SK-N-SH treated with all-trans-retinoic acid at 6 μM for 48 hours (cell line): Measurements from ENCODE around the gene FJX1.

ENCODE experiments used
- ARNTL ChIP-seq: fragments of 450-650 bp; formaldehyde crosslinking; IDR thresholded peaks from 2 replicates; pipeline ENCODE4 v1.5.0; 2020; ENCODE audit warnings: low read depth, mild to moderate bottlenecking, moderate library complexity, borderline replicate concordance
- ISL1 ChIP-seq: fragments of 250-450 bp; sonication (Bioruptor Pico); IDR thresholded peaks from 2 replicates; pipeline ENCODE4 v2.1.2; 2022; ENCODE audit warnings: mild to moderate bottlenecking, moderate library complexity
- TCF4 ChIP-seq: fragments of 250-450 bp; sonication (Bioruptor Pico); IDR thresholded peaks from 2 replicates; pipeline ENCODE4 v1.8.0; 2021; ENCODE audit warnings: mild to moderate bottlenecking, moderate library complexity, borderline replicate concordance
- TOX ChIP-seq: fragments of 250-450 bp; sonication (Bioruptor Pico); IDR thresholded peaks from 2 replicates; pipeline ENCODE4 v1.8.0; 2021; ENCODE audit warnings: mild to moderate bottlenecking, moderate library complexity, borderline replicate concordance
- ZFP3 ChIP-seq: fragments of 250-450 bp; sonication (Bioruptor Pico); IDR thresholded peaks from 2 replicates; pipeline ENCODE4 v1.5.0; 2020; ENCODE audit warnings: mild to moderate bottlenecking, moderate library complexity
- ZFP30 ChIP-seq: fragments of 450-650 bp; formaldehyde crosslinking; IDR thresholded peaks from 2 replicates; pipeline ENCODE4 v1.5.0; 2022; ENCODE audit warnings: mild to moderate bottlenecking, moderate library complexity
- ZNF8 ChIP-seq: fragments of 450-650 bp; formaldehyde crosslinking; IDR thresholded peaks from 2 replicates; pipeline ENCODE4 v1.5.0; 2020; ENCODE audit warnings: mild to moderate bottlenecking, moderate library complexity
- TF ChIP-seq, protein P1 (sequence below): fragments of 250-450 bp; sonication (Bioruptor Pico); IDR thresholded peaks from 2 replicates; pipeline ENCODE4 v1.8.0; 2020; ENCODE audit warnings: mild to moderate bottlenecking, moderate library complexity, borderline replicate concordance
- TF ChIP-seq, protein P2 (sequence below): fragments of 250-450 bp; sonication (Bioruptor Pico); IDR thresholded peaks from 2 replicates; pipeline ENCODE4 v1.5.1; 2021; ENCODE audit warnings: mild to moderate bottlenecking, moderate library complexity

DNA sequence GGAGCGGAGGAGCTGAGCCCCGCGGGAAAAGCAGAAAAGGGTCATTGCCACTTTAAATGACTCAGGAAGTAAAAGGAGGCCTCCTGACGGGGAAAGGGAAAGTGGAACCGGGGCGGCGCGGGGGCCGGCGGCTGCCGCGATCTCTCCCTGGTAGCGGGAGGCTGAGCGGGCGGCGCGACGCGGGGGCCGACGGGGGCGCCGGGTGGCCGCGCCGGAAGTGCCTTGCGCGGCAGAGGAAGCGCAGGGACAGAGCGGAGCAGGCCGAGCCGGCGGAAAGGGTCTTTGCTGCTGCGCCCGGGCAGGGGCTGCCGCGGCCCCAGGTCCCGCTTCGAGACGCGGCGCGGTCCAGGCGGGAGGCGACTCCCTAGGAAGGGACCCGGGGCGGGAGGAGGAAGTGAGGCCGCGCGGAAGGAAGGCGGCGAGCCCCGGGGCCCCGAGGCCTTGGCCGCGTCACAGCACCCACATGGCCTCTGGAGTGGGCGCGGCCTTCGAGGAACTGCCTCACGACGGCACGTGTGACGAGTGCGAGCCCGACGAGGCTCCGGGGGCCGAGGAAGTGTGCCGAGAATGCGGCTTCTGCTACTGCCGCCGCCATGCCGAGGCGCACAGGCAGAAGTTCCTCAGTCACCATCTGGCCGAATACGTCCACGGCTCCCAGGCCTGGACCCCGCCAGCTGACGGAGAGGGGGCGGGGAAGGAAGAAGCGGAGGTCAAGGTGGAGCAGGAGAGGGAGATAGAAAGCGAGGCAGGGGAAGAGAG, 44.6 kb downstream of the FJX1 start, which contains the start of gene TRIM44:
- TF ChIP-seq ZFP3 (CRISPR knock-in tag) (peak; percentile 63; the same call in 1 of the 2 replicates), ARNTL (no peak), ZFP30 (CRISPR knock-in tag) (no peak), ZNF8 (CRISPR knock-in tag) (0 out of 2 replicates have a peak, but pooled peaks have one; percentile 8), ISL1 (CRISPR knock-in tag) (no peak), TCF4 (CRISPR knock-in tag) (no peak), TOX (no peak)
- TF ChIP-seq, protein P1, sequence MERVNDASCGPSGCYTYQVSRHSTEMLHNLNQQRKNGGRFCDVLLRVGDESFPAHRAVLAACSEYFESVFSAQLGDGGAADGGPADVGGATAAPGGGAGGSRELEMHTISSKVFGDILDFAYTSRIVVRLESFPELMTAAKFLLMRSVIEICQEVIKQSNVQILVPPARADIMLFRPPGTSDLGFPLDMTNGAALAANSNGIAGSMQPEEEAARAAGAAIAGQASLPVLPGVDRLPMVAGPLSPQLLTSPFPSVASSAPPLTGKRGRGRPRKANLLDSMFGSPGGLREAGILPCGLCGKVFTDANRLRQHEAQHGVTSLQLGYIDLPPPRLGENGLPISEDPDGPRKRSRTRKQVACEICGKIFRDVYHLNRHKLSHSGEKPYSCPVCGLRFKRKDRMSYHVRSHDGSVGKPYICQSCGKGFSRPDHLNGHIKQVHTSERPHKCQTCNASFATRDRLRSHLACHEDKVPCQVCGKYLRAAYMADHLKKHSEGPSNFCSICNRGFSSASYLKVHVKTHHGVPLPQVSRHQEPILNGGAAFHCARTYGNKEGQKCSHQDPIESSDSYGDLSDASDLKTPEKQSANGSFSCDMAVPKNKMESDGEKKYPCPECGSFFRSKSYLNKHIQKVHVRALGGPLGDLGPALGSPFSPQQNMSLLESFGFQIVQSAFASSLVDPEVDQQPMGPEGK (CRISPR knock-in tag), result no peak
- TF ChIP-seq, protein P2, sequence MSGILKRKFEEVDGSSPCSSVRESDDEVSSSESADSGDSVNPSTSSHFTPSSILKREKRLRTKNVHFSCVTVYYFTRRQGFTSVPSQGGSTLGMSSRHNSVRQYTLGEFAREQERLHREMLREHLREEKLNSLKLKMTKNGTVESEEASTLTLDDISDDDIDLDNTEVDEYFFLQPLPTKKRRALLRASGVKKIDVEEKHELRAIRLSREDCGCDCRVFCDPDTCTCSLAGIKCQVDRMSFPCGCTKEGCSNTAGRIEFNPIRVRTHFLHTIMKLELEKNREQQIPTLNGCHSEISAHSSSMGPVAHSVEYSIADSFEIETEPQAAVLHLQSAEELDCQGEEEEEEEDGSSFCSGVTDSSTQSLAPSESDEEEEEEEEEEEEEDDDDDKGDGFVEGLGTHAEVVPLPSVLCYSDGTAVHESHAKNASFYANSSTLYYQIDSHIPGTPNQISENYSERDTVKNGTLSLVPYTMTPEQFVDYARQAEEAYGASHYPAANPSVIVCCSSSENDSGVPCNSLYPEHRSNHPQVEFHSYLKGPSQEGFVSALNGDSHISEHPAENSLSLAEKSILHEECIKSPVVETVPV (CRISPR knock-in tag), result no peak
